ENCODE measurements around the gene SRPX2.

The SRPX2 gene

DNA sequence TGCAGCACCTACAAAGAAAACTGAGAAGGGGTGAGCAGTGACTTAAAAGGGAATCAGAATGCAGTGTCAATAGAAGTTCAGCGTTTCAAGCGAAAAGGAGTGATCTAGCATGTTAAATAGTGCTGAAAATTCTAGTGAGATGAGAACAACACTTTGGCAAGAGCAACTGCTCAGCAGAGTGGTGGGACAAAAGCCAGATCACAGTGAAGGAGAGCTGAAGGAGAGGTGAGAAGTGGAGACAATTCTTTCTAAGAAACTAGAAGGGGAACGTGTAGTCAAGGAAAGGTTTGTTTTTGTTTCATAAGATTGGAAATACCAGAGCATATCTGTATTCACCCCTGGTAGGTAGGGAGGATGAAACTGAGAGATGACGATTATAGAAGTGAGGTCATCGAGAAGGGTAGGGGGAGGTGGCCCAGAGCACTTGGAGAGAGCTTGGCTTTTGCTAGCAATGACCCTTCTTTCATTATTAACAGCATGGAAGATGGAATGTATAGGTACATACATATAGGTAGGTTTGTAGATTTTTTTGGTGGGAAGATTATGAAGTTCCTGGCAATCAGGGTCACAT lies 33.7 kb downstream of the SRPX2 start:
- Histone ChIP-seq H3K9me3 (ENCODE audit: control insufficient read depth, insufficient read depth, low read length) (no peaks in the 10 kb centered on the region), H3K79me2 (ENCODE audit: control insufficient read depth, low read length) (no peaks in the 10 kb centered on the region), H3K9me2 (replicated peaks; ENCODE audit: control insufficient read depth, low read length) (no peaks in the 10 kb centered on the region), H3F3A (ENCODE audit: control insufficient read depth, insufficient read depth) (no peaks in the 10 kb centered on the region), H4K20me1 (ENCODE audit: control insufficient read depth, insufficient read depth, low read depth, low read length) (no peaks in the 10 kb centered on the region), H3K36me3 (ENCODE audit: control insufficient read depth, low read length) (no peaks in the 10 kb centered on the region), H3K27me3 (ENCODE audit: control insufficient read depth, low read length) (no peaks in the 10 kb centered on the region), H3K27ac (ENCODE audit: low read depth, low read length) (no peak overlapping the region), H3K4me3 (ENCODE audit: low read length) (no peak overlapping the region), H3K4me2 (ENCODE audit: low read length) (no peak overlapping the region), H3K4me1 (ENCODE audit: control insufficient read depth, low read length) (peaks cover 20% of the 10 kb centered on the region)
- TF ChIP-seq EZH2phosphoT487 (IDR thresholded peaks at IDR 0.05; ENCODE audit: borderline replicate concordance, low read length) (no peak), CTCF (IDR thresholded peaks at IDR 0.05; ENCODE audit: low read depth, low read length, poor library complexity, severe bottlenecking) (no peak)

DNA sequence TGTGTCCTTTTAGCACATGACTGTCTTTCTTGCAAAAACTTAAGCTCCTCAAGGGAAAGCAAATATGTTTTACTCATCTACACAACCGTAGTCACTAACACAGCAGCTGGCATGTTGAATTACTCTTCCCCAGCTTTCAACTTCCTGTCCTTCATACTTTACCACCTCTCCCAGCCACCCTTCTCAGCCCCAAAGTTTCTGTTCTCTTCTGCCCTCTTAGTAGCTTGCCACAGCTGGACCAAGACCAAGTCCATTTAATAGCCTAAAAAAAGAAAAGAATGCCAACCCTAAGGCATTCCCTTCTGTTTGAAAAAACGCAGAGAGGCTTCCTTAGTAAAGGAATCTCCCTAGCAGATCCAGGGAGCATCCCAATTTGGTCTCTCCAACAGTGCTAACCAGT lies 36.8 kb downstream of the SRPX2 start:
- TF ChIP-seq CTCF (IDR thresholded peaks at IDR 0.05; ENCODE audit: low read depth, low read length, poor library complexity, severe bottlenecking) (no peak), EZH2phosphoT487 (IDR thresholded peaks at IDR 0.05; ENCODE audit: borderline replicate concordance, low read length) (no peak)
- H3K36me3 ChIP-seq (ENCODE audit: control insufficient read depth, low read length) = no peaks in the 10 kb centered on the region
- H4K20me1 ChIP-seq (ENCODE audit: control insufficient read depth, insufficient read depth, low read depth, low read length) = no peaks in the 10 kb centered on the region
- H3F3A ChIP-seq (ENCODE audit: control insufficient read depth, insufficient read depth) = no peaks in the 10 kb centered on the region
- no peak overlapping the region for H3K4me2 ChIP-seq (ENCODE audit: low read length)
- H3K4me3 ChIP-seq (ENCODE audit: low read length) = no peak overlapping the region
- H3K79me2 ChIP-seq (ENCODE audit: control insufficient read depth, low read length) = no peaks in the 10 kb centered on the region
- H3K9me2 ChIP-seq (replicated peaks; ENCODE audit: control insufficient read depth, low read length) = no peaks in the 10 kb centered on the region
- no peaks in the 10 kb centered on the region for H3K9me3 ChIP-seq (ENCODE audit: control insufficient read depth, insufficient read depth, low read length)
- no peaks in the 10 kb centered on the region for H3K4me1 ChIP-seq (ENCODE audit: control insufficient read depth, low read length)
- H3K27me3 ChIP-seq (ENCODE audit: control insufficient read depth, low read length) = no peaks in the 10 kb centered on the region
- H3K27ac ChIP-seq (ENCODE audit: low read depth, low read length) = no peak overlapping the region

GRCh38 chrX:100681599-100681998 lies 37.6 kb downstream of the SRPX2 start:
- Histone ChIP-seq H3K27ac (ENCODE audit: low read depth, low read length) (no peak overlapping the region), H3K4me1 (ENCODE audit: control insufficient read depth, low read length) (no peaks in the 10 kb centered on the region), H3K4me2 (ENCODE audit: low read length) (no peak overlapping the region), H3K9me2 (replicated peaks; ENCODE audit: control insufficient read depth, low read length) (no peaks in the 10 kb centered on the region), H3K36me3 (ENCODE audit: control insufficient read depth, low read length) (no peaks in the 10 kb centered on the region), H4K20me1 (ENCODE audit: control insufficient read depth, insufficient read depth, low read depth, low read length) (no peaks in the 10 kb centered on the region), H3K79me2 (ENCODE audit: control insufficient read depth, low read length) (no peaks in the 10 kb centered on the region), H3F3A (ENCODE audit: control insufficient read depth, insufficient read depth) (no peaks in the 10 kb centered on the region), H3K9me3 (ENCODE audit: control insufficient read depth, insufficient read depth, low read length) (no peaks in the 10 kb centered on the region), H3K27me3 (ENCODE audit: control insufficient read depth, low read length) (no peaks in the 10 kb centered on the region), H3K4me3 (ENCODE audit: low read length) (no peak overlapping the region)
- TF ChIP-seq EZH2phosphoT487 (IDR thresholded peaks at IDR 0.05; ENCODE audit: borderline replicate concordance, low read length) = no peak
- no peak for TF ChIP-seq CTCF (IDR thresholded peaks at IDR 0.05; ENCODE audit: low read depth, low read length, poor library complexity, severe bottlenecking)

Measured in DOHH2 (cell line).